Loucy (cell line): ENCODE data around the gene MRFAP1.

ENCODE experiments used
- H2AFZ ChIP-seq: fragments of 200-600 bp; sonication (generic); 2 replicates; pipeline ENCODE4 v1.6.0; 2016; ENCODE audit warnings: antibody characterized with exemption, mild to moderate bottlenecking, low read length, moderate library complexity
- H3F3A ChIP-seq: fragments of 200-600 bp; 2 replicates; pipeline ENCODE4 v1.6.0; 2016; ENCODE audit warnings: antibody characterized with exemption, low read depth, mild to moderate bottlenecking
- H3K27me3 ChIP-seq: fragments of 200-600 bp; sonication (generic); 2 replicates; pipeline ENCODE4 v1.6.1; 2014; ENCODE audit warnings: low read length, mild to moderate bottlenecking; ENCODE audit not compliant: insufficient read depth, poor library complexity, severe bottlenecking
- H3K36me3 ChIP-seq: fragments of 200-600 bp; sonication (generic); 2 replicates; pipeline ENCODE4 v1.6.1; 2016; ENCODE audit warnings: low read length; ENCODE audit not compliant: insufficient read depth
- H3K4me1 ChIP-seq: fragments of 200-600 bp; sonication (generic); 2 replicates; pipeline ENCODE4 v1.5.1; 2014; ENCODE audit warnings: low read length, mild to moderate bottlenecking; ENCODE audit not compliant: insufficient read depth, poor library complexity, severe bottlenecking
- H3K4me2 ChIP-seq: fragments of 200-600 bp; sonication (generic); 2 replicates; pipeline ENCODE4 v1.6.0; 2014; ENCODE audit warnings: antibody characterized with exemption, low read length, low read depth, mild to moderate bottlenecking; ENCODE audit not compliant: poor library complexity, severe bottlenecking
- H3K4me3 ChIP-seq: fragments of 200-600 bp; sonication (generic); 2 replicates; pipeline ENCODE4 v1.5.1; 2014; ENCODE audit warnings: low read length, mild to moderate bottlenecking, mixed read lengths; ENCODE audit not compliant: poor library complexity, severe bottlenecking
- H3K79me2 ChIP-seq: fragments of 200-600 bp; sonication (generic); 2 replicates; pipeline ENCODE4 v1.6.1; 2014; ENCODE audit warnings: low read length; ENCODE audit not compliant: insufficient read depth
- H3K9ac ChIP-seq: fragments of 200-600 bp; sonication (generic); 2 replicates; pipeline ENCODE4 v1.6.0; 2014; ENCODE audit warnings: mild to moderate bottlenecking, low read depth, low read length, moderate library complexity; ENCODE audit not compliant: poor library complexity, severe bottlenecking
- H3K9me2 ChIP-seq: fragments of 200-600 bp; sonication (generic); replicated peaks from 2 replicates; pipeline ENCODE4 v1.6.1; 2016; ENCODE audit warnings: low read depth, low read length, mixed read lengths
- H3K9me3 ChIP-seq: fragments of 200-600 bp; sonication (generic); 2 replicates; pipeline ENCODE4 v1.6.1; 2014; ENCODE audit warnings: mild to moderate bottlenecking, antibody characterized with exemption, low read length, low read depth; ENCODE audit not compliant: insufficient read depth
- H4K20me1 ChIP-seq: fragments of 200-600 bp; sonication (generic); 2 replicates; pipeline ENCODE4 v1.6.0; 2014; ENCODE audit warnings: antibody characterized with exemption, low read length, mild to moderate bottlenecking; ENCODE audit not compliant: insufficient read depth, poor library complexity, severe bottlenecking
- EZH2phosphoT487 ChIP-seq: fragments of 200-600 bp; IDR thresholded peaks from 2 replicates; pipeline ENCODE4 v1.6.1; 2018; ENCODE audit warnings: antibody characterized with exemption, mild to moderate bottlenecking, moderate library complexity, borderline replicate concordance
- TF ChIP-seq, protein P1 (sequence below): fragments of 200-600 bp; sonication (generic); conservative IDR thresholded peaks from 2 replicates; pipeline ENCODE4 v1.5.1; 2014; ENCODE audit warnings: mild to moderate bottlenecking, antibody characterized with exemption, low read length

MRFAP1 gene

GRCh38 chr4:6614701-6615230 is 25.7 kb upstream of the MRFAP1 start:
- Histone ChIP-seq H3K4me1 (no peaks in the 10 kb centered on the region), H3K27me3 (no peaks in the 10 kb centered on the region), H3K4me2 (no peak overlapping the region), H3K9me2 (no peaks in the 10 kb centered on the region), H4K20me1 (no peaks in the 10 kb centered on the region), H3K9me3 (no peaks in the 10 kb centered on the region), H3K9ac (no peak overlapping the region), H3K36me3 (peaks cover 29% of the 10 kb centered on the region; the same call in 1 of the 2 replicates), H3K4me3 (no peak overlapping the region), H2AFZ (no peak overlapping the region), H3F3A (no peaks in the 10 kb centered on the region), H3K79me2 (no peaks in the 10 kb centered on the region)
- no peak for TF ChIP-seq EZH2phosphoT487
- TF ChIP-seq, protein P1, sequence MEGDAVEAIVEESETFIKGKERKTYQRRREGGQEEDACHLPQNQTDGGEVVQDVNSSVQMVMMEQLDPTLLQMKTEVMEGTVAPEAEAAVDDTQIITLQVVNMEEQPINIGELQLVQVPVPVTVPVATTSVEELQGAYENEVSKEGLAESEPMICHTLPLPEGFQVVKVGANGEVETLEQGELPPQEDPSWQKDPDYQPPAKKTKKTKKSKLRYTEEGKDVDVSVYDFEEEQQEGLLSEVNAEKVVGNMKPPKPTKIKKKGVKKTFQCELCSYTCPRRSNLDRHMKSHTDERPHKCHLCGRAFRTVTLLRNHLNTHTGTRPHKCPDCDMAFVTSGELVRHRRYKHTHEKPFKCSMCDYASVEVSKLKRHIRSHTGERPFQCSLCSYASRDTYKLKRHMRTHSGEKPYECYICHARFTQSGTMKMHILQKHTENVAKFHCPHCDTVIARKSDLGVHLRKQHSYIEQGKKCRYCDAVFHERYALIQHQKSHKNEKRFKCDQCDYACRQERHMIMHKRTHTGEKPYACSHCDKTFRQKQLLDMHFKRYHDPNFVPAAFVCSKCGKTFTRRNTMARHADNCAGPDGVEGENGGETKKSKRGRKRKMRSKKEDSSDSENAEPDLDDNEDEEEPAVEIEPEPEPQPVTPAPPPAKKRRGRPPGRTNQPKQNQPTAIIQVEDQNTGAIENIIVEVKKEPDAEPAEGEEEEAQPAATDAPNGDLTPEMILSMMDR, result no peak

DNA sequence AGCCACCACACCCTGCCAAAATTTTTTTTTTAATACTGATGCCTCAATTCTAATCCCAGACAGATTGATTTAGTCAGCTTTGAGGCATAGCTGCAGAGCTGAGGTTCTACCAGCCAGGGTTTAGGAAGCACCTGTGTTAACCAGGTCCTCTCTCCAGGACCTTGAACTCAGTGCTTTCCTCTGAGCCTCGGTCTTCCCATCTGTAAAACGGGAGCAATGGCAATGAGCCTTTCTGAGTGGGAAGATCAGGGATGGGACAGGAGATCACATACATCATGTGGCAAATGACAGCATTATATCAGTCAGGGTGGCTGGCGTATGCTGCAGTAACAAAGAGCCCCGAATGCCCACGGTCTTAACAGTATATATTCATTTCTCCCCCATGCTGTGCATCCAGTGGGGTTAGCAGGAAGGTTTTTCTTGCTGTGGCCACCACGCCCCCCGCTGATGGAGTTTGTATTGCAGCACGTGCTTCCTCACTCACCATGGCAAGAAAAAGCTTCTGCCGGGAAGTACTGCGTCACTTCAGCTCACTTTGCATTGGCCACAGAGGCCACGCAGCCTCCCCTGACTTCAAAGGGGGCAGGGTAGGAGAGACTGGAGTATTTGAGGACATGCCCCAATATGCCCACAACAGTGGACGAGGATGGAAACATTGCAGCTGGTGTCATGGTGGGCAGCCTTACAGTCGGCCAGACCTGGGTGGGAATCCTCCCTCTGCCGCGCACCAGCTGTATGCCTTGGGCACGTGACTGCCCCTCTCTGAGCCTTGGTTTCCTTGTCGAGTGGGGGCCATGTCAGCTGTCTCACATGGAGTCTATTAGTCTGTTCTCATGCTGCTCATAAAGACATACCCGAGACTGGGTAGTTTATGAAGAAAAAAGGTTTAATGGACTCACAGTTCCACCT is 24.1 kb upstream of the MRFAP1 start:
- no peaks in the 10 kb centered on the region for H3K4me1 ChIP-seq
- no peaks in the 10 kb centered on the region for H4K20me1 ChIP-seq
- no peak overlapping the region for H3K4me2 ChIP-seq
- no peaks in the 10 kb centered on the region for H3K9me2 ChIP-seq
- H3K36me3 ChIP-seq, result peaks cover 25% of the 10 kb centered on the region; the same call in 1 of the 2 replicates
- no peak overlapping the region for H3K9ac ChIP-seq
- no peak overlapping the region for H2AFZ ChIP-seq
- no peak overlapping the region for H3K4me3 ChIP-seq
- TF ChIP-seq EZH2phosphoT487, result no peak
- TF ChIP-seq, protein P1, result no peak
- H3K79me2 ChIP-seq, result no peaks in the 10 kb centered on the region
- no peaks in the 10 kb centered on the region for H3K9me3 ChIP-seq
- H3F3A ChIP-seq, result no peaks in the 10 kb centered on the region
- H3K27me3 ChIP-seq, result no peaks in the 10 kb centered on the region

DNA sequence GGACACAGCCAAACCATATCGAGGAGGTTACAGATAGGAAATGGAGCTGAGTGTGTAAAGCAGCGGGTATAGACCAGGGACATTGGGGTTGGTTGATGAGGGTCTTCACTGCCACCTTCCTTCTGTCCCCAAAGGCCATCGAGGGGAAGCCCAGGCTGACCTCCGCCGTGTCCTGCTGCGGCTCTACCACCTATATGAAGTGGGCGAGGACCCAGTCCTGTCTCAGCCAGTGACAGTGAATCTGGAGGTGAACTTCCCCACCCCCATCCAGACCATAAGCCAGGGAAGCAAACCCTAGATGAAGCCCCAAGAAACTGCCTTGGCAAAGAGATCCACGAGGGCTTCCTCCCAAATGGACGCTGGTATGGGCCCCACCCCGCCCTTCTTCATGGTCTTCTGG is 23.2 kb upstream of the MRFAP1 start:
- H3K9me2 ChIP-seq, result no peaks in the 10 kb centered on the region
- no peaks in the 10 kb centered on the region for H3K27me3 ChIP-seq
- H3K4me2 ChIP-seq, result no peak overlapping the region
- no peak overlapping the region for H3K9ac ChIP-seq
- no peaks in the 10 kb centered on the region for H4K20me1 ChIP-seq
- no peak overlapping the region for H2AFZ ChIP-seq
- H3K9me3 ChIP-seq, result no peaks in the 10 kb centered on the region
- no peaks in the 10 kb centered on the region for H3K79me2 ChIP-seq
- H3K4me1 ChIP-seq, result no peaks in the 10 kb centered on the region
- H3K36me3 ChIP-seq, result peaks cover 17% of the 10 kb centered on the region; the same call in 1 of the 2 replicates
- no peak overlapping the region for H3K4me3 ChIP-seq
- no peak for TF ChIP-seq EZH2phosphoT487
- TF ChIP-seq, protein P1, result no peak
- H3F3A ChIP-seq, result no peaks in the 10 kb centered on the region
